SKM-1 treated with dmso at 0.1 percent for 144 hours (cell line): ENCODE measurements around the gene IQGAP2.

Experiments
- DNase-seq: peaks from one replicate; lab custom pipeline; 2025; ENCODE audit not compliant: unreplicated experiment; lab: John Stamatoyannopoulos, UW

IQGAP2 gene

DNA sequence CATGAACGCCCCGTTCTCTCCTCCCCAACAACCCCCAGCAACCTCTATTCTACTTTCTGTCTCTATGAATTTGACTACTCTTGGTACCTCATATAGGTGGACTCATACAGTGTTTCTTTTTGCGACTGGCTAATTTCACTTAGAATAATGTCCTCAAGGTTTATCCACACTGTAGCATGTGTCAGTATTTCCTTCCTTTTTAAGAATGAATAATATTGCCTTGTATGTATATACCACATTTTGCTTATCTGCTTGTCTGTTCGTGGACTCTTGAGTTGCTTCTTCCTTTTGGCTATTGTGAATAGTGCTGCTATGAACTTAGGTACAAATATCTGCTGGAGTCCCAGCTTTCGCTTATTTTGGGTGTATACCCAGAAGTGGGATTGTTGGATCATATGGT lies 42.7 kb downstream of the IQGAP2 start:
- no peak for DNase-seq

DNA sequence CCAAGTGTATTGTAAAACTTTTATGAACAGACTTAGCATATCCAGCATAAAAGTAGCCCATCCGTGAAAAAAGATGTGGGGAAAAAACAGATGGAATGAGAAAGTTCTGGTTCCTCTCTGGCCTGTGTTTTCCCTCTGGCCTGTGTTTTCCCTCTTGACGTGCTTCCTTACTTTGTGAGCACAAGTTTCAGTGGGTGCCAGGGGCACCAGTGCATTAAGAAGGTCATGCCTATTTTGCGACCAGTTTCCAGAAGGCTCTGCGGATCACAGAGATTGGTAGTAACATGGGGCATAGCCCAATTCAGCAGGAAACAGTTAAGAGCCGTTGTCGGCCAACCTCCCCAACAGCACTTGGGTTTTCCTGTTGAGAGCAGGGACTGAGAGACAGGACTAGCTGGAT lies 43.7 kb downstream of the IQGAP2 start:
- no peak for DNase-seq

DNA sequence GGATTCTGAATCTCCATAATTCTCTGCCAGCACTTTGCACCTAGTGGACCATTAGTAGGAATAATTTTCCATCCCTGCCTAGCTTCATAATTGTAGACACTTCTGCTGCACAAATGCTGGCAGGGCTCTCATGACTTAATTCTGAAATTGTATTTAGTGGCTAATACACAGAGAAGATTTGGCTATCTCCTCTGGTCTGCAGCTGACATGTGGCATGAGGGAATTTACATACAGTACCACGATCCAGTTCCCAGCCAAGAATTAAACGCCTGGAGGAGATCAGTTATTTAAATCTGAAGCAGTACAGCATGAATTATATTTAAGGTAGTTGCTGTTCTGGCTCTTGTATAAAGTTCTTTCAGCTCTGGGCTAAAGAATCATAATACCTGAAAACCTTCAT lies 46.5 kb downstream of the IQGAP2 start:
- no peak for DNase-seq

DNA sequence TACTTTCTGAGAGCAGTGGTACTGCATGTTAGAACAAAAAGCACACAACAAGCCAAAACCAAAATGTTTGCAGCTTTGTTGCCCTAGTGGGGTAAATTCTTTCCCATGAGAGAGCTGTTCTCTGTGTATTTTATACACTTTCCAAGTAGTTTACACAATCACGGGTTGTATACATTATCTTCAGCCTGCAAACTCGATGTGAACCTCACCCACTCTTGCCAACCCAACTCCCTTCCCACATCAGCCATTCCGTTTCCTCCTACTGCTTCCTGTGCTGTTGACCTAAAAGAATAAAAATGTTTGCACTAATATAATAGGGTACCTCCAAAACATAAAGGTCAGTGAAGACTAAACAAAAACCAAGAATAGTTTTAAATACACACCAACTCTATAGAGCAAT lies 47.0 kb downstream of the IQGAP2 start:
- no peak for DNase-seq

DNA sequence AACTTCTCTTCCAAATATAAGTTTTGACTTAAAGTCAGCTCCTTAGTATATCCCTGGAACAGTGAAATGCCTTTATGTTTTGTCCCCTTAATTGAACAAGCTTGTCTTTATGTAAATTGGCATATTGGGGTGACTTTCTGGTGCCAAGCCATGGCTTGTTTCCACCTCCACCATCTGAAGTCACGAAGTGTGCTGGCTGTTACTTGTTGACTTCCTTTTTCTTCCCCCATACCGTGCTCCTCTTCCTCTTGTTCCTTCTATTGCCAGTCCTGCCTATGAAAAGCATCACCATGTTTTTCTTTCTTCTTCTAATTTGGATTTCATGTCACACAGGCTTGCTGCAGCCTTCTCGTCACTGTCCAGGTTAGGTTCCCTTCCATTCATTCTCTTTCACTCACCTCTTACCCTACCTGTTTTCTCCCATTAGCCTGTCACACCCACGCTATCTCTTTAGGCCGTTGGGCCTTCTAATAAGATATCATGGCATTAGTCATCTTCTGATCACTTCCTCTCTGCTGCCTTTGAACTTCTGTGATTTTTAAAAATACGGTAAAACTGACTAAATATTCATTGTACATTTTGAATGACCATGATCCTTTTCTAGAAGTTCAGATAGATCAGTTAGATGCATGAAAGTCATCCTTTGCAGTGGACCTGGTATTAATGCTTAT lies 48.1 kb downstream of the IQGAP2 start:
- peak; percentile 54 for DNase-seq

DNA sequence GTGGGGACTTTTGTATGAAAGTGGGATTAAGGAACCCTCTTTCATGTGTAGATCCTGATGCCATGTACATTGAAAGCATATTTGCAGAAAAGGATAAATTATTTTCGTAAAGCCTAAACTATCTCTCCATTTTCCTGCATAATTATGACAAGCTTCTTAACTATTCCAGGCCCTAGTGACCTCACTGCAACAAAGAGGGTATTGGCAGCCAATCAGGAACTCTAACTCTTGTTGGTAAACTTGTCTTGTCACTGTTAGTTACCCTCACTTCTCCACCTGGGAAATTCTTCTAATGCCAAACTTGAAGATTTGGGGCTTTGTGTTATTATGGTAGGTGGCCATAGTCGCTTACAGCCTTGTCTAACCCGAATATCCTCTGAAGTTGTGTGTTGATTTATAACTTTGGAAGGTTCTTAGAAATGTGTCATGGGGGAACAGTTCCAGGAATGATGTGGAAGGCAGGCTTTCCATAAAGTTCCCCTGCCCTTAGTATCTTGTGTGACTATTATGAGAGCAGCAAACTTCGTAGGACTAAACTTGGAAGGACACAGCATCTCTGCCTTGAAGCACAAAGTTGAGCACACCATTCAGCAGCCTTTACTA lies 52.5 kb downstream of the IQGAP2 start:
- no peak for DNase-seq

DNA sequence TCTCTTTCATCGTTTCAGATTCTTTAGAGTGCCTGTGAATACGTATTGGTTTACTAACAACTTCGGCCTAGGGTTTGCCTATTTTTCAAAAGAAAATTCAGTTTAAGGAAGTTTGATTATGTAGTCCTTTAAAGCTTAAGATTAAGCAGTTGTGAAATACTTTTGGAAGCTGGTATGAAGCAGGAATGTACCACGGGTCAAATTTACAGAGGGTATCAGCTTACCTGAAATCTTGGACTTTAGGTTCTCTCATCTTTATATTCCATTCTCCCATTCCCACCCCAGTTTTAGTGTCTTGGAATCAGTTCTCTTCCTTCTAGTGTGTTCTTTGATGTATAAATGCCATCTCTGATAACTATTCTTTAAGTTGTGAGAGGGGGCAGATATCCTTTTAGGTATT lies 53.2 kb downstream of the IQGAP2 start:
- DNase-seq, result no peak

DNA sequence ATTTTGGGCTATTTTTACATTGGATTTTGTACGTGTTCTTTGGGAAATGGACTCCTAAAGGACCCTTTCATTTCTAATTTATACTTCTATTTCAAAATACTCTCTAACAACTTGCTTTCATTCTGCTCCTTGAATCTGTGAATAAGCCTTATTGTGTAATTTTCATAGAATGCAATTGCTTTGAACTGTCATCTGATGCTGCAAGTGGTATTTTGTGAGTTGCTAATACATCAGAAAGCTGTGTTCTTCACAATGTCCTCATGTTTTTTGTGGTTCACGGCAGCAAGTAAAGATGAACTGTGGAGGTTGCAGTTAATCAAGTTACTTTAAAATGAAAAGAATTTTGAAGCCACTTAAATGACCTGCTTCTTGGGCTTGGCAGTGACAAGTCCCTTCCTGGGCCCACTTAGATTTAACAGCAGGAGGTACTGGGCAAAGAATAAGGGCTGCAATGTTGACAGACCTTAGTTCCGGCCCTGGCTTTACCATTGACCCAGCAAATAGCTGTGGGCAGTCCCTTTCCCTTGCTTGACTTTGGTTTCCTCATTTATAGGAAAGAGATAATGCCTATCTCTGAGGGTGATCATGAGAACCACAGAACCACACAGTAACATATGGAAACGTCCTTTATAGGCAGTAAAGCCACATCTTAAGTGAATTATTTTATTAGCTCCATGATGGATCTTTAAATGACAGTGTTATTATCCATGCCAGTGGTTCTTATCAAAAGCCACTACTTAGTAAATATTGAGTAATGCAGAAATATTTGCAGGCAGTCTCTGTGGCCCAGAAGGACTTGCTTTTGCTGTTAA lies 54.8 kb downstream of the IQGAP2 start:
- peak; percentile 16 for DNase-seq

DNA sequence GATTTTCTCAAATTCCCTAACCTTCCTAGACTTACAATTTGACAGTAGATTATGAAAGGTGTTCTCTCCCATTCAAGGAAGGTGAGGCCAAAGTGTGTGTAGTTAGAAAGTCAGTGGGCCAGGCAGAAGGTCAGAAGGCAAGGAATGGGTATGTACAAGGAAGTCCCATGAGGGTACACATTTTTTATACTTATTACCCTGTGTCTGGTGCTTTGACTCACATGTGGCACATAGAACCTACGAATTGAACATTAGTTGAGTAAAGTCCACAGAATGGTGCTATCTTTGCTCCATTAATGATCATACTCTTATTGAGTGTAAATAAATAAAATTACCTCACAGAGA lies 55.4 kb downstream of the IQGAP2 start:
- no peak for DNase-seq

DNA sequence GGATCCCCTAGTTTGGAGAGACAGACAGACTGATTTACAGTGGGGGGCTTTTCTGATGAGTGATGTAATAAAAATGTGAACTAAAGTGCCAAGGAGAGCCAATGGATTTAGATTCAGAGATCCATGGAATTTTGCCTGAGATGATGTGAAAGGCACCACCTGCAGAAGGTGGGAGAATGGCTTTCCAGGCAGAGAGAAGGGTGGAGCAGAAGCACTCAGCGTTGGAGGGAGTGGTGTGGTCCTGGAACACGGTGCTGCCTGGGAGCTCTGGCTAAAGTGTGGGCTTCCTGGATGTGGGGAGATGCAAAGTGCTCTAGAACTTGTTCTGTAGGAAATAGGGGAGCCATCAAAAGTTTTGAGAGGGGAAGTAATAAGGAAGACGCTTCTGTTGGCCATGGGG lies 57.0 kb downstream of the IQGAP2 start:
- no peak for DNase-seq

DNA sequence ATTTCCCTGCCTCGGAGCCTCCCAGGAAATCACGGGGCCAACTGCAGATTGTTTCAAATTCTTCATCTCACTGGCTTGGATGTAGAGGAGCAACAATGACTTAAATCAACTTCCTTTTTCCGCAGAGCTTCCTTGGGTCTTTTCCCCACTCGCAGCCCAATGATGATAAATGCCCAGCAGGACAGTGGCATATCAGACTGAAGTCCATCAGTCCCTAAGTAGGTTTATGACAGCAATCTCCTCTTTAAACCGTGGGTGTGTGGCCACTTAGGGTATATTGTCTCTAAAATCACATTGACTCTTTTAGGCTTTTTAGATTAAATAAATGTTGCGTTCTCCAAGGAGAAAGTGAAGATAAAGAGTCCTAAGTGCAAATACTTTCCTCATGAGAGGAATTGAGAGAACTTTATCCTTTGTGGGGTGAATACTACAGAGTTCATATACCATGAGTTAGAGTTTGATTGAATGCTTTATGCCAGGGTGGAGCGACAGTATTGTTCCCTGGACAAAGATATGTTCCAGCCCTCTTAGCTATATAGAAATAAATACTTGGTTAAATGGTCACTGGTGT lies 59.1 kb downstream of the IQGAP2 start:
- DNase-seq, result no peak

DNA sequence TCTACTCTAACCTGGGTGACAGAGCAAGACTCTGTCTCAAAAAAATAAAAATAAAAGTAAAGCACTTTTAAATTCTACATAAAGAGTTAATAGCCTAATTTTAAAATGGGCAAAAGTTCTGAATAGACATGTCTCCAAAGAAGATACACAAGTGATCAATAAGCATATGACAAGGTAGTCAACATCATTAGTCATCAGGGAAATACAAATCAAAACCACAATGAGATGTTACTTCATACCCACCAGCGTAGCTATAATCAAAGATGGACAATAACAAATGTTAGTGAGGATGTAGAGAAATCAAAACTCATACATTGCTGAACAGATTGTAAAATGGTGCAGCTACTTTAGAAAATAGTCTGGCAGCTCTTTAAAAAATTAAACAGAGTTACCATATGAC lies 64.1 kb downstream of the IQGAP2 start:
- DNase-seq, result no peak

DNA sequence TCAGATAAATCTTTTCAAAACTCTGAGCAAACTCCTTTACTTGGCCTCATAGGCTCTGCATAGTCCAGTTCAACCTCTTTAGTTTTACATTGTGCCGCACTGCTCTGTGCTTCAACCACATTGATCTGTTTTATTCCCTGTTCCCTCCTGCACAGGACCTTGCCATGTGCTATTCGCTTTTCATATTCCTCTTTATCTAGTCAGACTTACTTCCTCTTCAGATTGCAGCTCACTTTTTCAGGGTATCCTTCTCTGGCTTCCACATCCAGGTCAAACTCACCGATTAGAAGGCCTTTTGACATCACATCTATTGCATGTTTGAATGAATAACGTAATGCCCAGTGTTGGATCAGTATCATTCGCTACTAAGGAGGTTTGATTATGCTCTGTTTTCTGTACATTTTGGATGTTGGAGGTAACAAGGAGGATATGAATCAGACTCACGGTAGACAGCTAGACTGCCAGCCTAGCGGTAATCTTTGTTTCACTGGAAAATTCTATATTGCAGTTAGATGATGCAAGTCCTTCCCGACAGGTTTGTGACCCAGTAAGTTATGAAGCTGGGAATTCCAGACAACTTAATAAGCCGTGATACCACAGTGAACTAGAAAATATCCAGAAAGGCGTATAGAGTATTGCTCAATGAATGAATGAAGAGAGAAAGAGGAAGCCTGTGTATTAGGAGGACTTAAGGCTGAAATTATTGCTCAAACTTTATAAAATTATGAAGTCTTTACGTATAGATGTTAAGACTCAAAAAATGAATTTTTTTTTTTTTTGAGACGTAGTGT lies 65.7 kb downstream of the IQGAP2 start:
- peak; percentile 61 for DNase-seq

DNA sequence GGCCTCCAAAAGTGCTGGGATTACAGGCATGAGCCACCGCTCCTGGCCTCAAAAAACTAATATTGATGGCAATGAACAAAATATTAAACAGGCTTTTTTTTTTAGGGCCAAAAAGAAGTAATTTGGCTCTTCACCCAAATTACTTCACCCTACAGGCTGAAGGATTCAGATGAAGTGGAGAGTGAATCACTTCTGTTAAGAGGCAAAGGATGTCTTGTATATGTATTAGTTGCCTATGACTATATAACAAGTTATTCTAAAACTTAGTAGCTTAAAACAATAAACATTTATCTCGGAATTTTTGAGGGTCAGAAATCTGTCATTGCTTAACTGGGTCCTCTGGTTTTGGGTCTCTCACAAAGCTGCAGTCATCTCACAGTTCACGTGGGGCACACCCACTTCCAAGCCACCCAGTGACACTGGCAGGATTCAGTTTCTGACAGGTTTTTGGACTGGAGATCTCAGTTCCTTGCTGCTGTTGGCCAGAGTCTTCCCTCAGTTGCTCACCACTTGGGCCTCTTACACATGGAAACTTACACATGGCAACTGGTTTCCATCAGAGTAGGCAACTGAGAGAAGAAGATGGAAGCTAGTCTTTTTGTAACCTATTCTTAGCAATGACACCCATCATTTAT lies 66.7 kb downstream of the IQGAP2 start:
- no peak for DNase-seq

DNA sequence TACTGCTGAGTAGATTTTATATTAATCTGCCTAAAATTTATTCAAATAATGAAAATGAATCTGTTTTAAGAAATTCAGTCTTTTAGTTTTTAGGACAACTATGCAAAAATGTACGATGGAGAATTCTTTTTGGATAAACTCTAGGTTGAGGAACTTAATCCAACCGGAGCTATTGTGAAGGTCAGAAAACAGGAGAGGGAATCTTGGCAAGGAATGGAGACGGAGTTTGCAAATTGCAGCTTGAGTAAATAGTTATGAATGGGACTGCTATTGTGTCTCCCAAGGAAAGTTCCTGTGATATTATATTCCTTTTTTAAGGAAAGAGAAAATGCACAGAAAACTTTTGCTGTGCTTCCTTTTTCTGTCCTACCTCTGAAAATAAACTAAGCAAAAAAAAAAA lies 67.9 kb downstream of the IQGAP2 start:
- DNase-seq, result no peak

DNA sequence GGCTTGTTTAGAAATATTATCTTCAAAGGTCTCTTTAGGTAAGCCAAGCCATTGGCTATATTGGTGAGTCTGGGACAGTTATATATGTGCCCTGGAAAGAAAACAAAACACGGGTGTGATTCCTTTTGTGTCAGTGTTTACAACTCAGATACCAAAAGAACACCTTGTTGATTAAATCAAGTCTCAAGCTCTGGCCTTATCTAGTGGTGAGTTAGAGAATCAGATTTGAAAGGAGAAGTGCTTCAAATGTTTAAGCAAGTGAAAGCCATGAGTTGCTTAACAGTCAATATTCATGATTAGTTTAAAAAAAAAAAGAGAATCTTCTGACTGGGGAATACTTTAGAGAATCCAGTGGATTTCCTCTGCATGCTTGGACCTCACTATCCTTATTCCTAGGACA lies 68.3 kb downstream of the IQGAP2 start:
- DNase-seq, result no peak

DNA sequence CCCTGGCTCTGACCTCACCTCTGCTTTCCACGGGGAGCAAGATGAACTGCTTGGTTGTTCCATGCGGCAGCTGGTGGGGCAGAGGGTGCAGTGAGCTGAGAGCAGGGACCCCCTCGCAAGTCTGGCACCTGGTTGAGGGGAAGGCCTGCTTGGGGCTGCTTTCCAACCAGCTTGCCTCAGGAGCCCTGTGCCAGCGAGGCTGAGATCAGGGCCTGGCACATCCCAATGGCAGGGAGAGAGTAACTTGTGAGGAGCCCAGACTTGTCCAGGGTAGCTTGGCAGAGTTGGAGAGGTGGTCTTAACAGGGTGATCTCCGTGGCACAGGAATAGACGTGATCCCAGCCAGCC lies 68.9 kb downstream of the IQGAP2 start:
- DNase-seq, result no peak

DNA sequence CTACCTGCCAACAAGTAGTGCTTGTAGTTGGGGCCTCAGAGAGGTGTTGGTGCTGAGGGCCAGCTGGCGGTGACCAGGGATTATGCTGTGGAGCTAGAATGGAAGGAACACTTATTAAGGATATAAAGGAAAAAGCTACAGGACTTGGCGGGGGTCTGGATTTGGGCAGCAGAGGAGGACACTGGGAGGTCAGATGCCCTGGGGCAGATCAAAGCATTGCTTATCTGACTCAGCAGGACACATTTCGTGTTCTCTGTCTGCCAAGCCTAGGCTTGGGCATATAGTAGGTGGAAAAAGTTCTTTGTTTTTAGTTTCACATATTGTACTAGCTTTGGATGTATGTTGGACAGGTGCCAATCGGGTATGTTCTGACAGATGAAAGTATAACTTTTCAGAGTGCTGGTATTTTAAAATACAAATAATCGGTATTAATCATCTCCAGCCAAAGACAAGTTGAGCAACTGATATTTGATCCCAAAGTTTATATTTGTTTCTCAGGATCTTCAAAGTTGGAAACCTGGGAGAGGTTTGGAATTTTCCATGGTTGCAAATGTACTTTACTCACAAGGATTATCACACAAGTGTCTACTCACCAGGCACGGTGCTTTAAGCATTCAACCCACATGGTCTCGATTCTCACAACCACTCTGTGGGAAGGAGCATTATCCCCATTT lies 69.4 kb downstream of the IQGAP2 start:
- DNase-seq, result no peak

DNA sequence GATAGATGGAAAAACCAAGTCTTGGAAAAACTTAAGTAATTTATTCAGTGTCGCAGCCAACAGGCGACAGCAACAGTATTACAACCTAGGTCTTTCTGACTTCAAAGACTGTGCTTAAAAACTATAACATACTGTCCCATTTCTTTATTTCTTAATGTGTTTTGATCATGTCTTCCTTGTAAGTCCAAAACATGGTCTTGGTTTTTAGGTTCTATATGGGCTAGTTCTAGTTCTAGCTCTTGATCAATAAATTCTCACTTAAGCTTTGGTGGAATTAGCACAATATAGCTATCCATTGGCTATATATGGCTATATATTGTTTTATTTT lies 69.9 kb downstream of the IQGAP2 start:
- no peak for DNase-seq

DNA sequence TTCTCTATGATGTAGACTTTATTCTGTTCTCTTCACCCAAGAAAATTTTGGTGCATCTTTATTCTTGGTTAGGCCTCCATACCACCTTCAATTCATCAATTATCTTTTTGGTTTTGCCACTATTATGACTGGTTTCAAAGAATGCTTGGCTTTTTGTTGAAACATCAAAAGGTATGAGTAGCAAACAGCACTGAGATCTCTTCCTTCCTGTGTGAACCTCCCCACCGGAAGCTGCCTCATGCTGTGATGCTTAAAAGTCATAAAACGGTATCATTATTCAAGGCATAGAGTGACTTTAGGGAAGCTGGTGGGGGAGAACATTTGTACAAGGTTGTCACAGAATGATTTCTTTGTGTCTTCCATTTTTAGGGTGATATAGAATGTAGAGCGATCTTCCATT lies 70.6 kb downstream of the IQGAP2 start:
- DNase-seq, result no peak

DNA sequence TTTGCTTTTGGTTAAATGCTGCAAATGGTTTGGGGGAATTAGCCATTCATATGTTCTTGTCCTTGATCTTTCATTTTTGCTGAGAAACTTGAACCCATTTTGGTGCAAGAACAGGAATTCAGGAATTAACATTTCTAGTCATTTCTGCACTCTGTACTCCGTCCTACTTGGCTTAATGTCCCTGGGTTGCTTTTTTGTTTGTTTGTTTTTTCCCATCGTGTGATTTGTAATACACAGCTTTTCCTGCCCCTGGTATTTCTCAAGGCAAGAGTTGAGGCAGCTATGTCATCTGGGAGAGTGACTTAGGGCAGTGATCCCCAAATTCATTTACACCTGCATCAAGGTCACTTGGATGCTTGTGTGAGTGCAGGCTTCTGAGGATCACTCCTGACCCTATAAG lies 71.3 kb downstream of the IQGAP2 start:
- no peak for DNase-seq
